LHCN-M2 (cell line): ENCODE results near the gene DACH1. TPM values are rescaled to one million over a fixed set of nuclear protein-coding genes. Genes with fewer than 3 reads are reported as not detected.
"Not testable (repeated sequence)": the region's sequence is repeated elsewhere in the genome, so short reads cannot be mapped to it uniquely, and the experiment has no call there.

Experiments used
- DNase-seq: peaks from one replicate; pipeline ENCODE4 v3.0.0-alpha.2; 2012; ENCODE audit warnings: low read depth
- total RNA-seq: library from RNA; depleted of rRNA; stranded (reverse); fragments of >200 nt; gene quantifications from 2 replicates; pipeline ENCODE4 v1.2.3, GENCODE V29; 2014

The DACH1 gene
- total RNA-seq, 1 experiment from 2014 or later: not detected

- no peak for DNase-seq
Measured at GRCh38 chr13:71866335-71867130, 471 bp downstream of the DACH1 start.

- no peak for DNase-seq
Measured at GRCh38 chr13:71865874-71866334, 1.1 kb downstream of the DACH1 start.

GRCh38 chr13:71864986-71865873, 1.8 kb downstream of the DACH1 start:
- no peak for DNase-seq

DNA sequence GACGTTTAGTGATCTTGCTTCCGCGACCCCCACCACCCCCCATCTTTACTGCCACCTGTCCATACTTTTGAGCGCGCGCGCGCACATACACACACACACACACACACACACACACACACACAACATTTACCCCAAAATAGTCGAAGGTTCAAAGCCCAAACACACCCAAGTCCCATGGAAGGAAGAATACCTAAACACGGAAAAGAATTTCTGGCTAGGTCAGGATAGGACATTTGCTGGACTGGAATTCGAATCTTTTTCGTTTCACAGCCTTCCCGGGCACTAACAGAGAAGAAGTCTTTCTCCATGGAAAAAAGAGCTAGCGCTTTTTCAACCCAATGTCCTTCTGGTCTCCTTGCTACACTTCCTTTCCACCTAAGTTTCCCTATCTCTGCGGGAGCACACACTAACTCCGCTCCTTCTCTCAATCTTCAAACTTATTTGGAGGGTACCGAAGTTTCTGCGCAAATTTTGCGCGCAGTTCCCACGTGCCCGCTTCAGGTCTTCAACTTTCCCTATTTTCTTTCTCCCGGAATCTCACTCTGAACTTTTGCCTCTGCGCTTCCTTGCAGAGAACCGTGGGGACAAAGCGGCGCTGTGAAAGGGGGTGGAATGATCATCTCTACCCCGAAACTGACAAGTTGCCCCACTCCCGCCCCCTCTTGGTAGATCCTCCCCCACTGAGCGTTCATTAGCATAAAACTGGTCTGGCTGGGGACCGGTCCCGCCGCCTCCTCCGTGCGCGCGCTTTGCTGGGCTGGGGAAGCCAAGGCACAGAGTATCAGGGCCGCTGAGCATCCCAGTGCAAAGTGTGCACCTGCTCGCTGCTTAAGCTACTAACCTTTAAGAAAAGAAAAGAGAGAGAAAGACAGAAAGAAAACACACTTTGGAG, 2.7 kb downstream of the DACH1 start:
- no peak for DNase-seq

DNA sequence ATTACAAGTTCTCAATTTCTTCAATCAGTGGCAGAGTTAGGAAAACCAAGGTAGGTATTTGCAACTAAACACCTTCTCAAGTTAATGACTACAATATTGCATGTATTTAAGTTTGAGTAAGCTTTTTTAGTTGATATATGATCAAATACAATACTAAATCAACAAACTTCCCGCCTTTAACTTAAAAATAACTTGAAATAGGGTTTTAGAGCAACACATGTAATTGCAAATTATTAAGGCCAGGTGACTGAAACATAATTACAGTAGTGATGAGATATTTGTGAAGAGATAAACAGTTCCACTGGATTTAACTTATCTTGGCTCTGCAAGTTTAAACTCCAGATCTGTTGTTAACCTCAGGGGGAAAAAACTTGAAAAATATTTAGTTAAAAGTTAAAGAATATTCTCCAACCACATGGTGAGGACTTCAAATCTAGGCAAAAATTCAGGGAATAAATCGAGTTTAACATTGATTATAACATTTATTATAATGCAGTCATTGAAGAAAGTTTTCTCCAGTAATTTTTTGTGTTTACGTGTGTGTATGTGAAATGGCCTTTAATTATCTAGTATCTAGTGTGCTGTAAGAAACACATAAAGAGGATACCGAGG, 3.6 kb downstream of the DACH1 start:
- DNase-seq: no peak

- DNase-seq: no peak
Measured at GRCh38 chr13:71862459-71862943, 4.5 kb downstream of the DACH1 start.

GRCh38 chr13:71861769-71862458, 5.1 kb downstream of the DACH1 start:
- DNase-seq: no peak

DNA sequence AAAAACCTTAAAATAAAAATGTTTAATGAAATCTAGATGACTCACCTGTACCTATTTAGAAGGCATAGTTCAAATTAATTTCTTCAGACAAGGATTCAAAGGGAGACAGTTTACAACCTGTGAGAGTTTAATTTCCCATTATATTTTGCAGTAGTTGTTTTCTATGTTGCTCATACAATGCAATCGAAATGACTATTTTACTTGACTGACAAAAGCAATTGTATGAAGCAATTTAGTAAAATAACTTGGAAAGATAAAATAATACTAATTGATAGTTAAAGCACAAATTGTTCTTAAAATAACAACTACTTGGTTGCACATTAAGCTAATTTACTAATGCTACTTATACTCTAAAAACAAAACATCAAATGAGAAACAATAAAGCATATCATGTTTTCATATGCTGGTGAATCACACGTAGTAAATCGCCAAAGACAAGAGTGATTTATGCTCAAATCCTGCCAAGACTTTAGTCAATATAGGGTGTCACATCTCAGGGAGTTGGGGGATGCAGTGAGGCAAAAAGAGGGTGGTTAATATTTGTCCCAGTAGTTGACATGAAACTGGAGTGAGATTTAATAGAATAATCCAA, 6.4 kb downstream of the DACH1 start:
- no peak for DNase-seq

- DNase-seq: no peak
Measured at GRCh38 chr13:71858647-71859046, 8.4 kb downstream of the DACH1 start.

DNA sequence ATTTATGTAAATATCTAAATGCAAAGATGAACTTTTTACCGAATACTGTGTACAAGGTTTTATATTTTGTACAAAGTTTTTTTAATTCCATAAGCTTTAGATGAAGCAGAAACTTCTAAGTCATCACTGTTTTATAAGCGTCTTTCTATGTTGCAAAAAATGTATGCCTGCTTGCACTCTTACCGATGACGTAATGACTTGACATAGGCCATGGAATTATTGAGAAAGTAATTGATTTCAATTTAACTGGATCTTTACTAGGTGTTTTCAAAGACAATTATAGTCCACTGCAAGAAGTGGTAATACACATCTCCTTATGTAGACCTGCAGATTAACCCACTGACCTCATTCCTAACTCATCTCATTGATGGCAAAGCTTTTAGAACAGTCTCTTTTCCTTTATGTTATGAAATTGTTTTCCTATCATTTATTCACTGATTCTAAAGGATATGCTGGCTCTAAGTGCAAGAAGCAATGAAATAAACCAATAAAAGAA, 10.4 kb downstream of the DACH1 start:
- DNase-seq: no peak

- no peak for DNase-seq
Measured at GRCh38 chr13:71854401-71854800, 12.6 kb downstream of the DACH1 start.

DNA sequence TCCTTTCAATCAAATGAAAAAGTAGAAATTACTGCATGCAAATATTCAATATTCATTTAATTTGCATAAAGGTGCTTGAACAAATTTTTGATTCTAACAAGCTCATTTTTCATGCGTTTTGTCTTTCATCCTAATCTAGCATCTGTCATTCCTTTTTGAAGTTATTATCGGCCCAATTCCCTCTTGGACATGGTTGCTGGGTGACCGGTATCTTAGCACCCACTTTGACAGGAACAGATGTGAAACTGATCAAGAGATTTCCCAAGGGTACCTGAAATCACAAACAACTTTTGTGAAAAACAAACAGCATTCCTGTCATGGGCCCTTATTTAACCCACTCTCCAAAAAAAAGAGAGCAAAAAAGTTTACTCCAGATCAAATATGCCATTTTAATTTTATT, 13.3 kb downstream of the DACH1 start:
- DNase-seq: no peak

DNA sequence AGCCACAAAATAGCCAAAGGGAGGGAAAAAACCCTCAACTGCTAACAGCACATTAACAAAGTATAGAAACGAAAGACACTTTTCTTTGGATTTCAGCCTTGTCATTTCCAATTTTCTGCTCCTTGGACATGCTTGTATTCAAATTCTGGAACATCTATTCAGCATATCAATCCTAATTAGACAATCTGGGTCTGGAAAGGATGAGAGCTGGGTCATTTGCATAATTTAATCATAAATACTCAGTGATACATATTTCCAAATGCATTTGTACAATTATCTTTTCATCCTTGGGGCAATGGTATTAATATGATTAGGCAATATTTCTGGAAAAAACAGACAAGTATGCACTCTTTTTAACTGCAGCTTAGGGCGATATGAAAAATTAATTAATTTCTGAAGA, 14.3 kb downstream of the DACH1 start:
- no peak for DNase-seq

DNA sequence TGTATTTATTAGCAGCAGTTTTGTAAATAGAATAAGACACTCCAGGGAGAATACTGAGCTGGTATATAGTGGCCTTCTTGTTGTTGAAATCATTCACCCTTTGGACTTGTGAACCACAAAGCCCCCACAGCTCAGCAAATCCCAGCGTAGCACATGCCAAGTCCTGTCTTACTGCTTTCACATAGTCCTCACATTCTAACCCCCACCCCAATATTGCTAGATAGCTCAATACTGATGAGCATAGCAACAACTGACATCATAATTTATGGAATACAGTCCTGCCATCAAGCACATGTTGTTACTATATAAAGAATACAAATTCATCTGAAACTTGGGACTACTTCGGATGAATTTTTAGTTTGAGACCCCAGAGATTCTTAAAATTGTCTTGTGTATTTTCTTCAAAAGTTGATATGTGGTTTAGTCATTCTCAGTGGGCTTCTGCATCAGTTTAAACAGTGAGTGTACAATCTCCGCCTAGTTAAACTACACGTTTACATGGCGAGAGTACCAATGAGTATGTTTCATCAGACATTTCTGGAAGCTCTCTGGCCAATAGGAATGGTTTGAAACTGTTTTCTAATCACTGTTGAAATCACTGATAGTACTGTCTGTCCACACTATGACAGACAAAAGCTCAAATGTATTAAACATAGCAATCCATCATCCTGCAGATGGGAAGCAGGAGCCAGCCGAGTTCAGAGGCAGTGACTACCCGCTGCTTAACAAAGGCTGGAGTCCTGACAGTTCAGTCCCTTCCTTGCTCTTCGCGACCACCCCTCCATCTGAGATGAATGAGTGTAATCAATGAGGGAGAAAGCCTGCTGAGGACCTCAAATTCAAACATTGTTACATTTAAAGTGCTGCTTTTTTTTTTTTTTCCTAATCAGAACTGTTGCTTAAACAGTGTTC, 15.2 kb downstream of the DACH1 start:
- DNase-seq: no peak

DNA sequence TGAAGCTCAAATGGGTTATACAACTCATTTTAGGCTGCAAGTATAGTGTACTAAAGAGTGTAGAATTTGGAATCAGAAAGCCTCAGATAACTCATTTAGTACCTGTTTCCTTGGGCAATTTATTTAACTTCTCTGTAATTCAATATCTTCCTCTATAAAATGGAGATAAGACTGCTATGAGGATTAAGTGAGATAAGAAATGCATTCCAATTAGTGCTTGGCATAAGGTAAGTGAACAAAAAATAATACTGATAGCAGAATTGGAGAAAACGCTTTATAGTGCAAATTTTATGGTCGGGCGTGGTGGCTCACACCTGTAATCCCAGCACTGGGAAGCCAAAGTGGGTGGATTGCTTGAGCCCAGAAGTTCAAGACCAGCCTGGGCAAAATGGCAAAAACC, 25.0 kb downstream of the DACH1 start:
- DNase-seq: no peak

- DNase-seq: no peak
Measured at GRCh38 chr13:71838842-71839241, 28.2 kb downstream of the DACH1 start.

DNA sequence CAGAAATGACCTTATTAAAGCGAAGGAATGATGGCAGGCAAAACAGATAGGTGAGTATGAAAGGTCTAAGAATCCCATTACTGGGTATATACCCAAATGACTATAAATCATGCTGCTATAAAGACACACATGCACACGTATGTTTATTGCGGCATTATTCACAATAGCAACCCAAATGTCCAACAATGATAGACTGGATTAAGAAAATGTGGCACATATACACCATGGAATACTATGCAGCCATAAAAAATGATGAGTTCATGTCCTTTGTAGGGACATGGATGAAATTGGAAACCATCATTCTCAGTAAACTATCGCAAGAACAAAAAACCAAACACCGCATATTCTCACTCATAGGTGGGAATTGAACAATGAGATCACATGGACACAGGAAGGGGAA, 29.4 kb downstream of the DACH1 start:
- DNase-seq: not testable (repeated sequence)

GRCh38 chr13:71831716-71832115, 35.3 kb downstream of the DACH1 start:
- DNase-seq: no peak

DNA sequence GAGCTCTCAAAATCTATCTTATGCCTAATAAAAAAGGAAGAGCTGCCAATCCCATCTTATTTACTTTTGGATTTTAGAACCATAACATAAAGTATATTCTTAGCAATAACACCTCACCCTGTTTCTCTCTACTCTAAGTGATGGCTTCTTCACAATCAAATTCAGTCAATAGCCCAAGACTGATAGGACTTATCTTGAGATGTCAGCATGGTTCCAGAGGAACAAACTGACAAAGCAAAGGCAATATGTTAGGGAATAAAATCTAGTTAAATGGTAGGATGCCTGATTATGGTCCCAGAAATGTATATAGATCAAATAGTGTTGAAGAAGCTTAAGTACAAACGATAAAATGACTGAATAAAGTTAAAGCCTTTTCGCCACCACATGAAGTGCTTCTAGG, 36.3 kb downstream of the DACH1 start:
- no peak for DNase-seq
